Smooth muscle cell (in vitro differentiated cells): ENCODE data around the gene UBE3D. TPM values are rescaled to one million over a fixed set of nuclear protein-coding genes. Genes with fewer than 3 reads are reported as not detected.

Experiments used
- DNase-seq: peaks from one replicate; lab custom pipeline; 2025; ENCODE audit not compliant: unreplicated experiment; lab: John Stamatoyannopoulos, UW
- H2AFZ ChIP-seq: fragments of 200-600 bp; sonication (generic); 2 replicates; pipeline ENCODE4 v1.6.0; 2016; ENCODE audit warnings: antibody characterized with exemption, low read depth, mild to moderate bottlenecking
- H3F3A ChIP-seq: fragments of 200-600 bp; sonication (generic); 2 replicates; pipeline ENCODE4 v1.6.0; 2017; ENCODE audit warnings: antibody characterized with exemption, low read depth
- H3K27ac ChIP-seq: fragments of 200-600 bp; sonication (generic); 2 replicates; pipeline ENCODE4 v1.5.1; 2016; ENCODE audit warnings: low read depth, mild to moderate bottlenecking
- H3K27me3 ChIP-seq: fragments of 200-600 bp; sonication (generic); 2 replicates; pipeline ENCODE4 v1.6.1; 2016; ENCODE audit warnings: low read depth, mild to moderate bottlenecking
- H3K36me3 ChIP-seq: fragments of 200-600 bp; sonication (generic); 2 replicates; pipeline ENCODE4 v1.5.1; 2016; ENCODE audit warnings: low read depth
- H3K4me1 ChIP-seq: fragments of 200-600 bp; sonication (generic); 2 replicates; pipeline ENCODE4 v1.5.1; 2016; ENCODE audit warnings: low read depth
- H3K4me2 ChIP-seq: fragments of 200-600 bp; sonication (generic); 2 replicates; pipeline ENCODE4 v1.6.0; 2016; ENCODE audit warnings: mild to moderate bottlenecking
- H3K4me3 ChIP-seq: fragments of 200-600 bp; sonication (generic); 2 replicates; pipeline ENCODE4 v1.5.1; 2016; ENCODE audit warnings: mild to moderate bottlenecking
- H3K79me2 ChIP-seq: fragments of 200-600 bp; sonication (generic); 2 replicates; pipeline ENCODE4 v1.6.0; 2016; ENCODE audit warnings: low read depth, mild to moderate bottlenecking
- H3K9ac ChIP-seq: fragments of 200-600 bp; sonication (generic); 2 replicates; pipeline ENCODE4 v1.6.0; 2016; ENCODE audit warnings: low read depth
- H3K9me3 ChIP-seq: fragments of 200-600 bp; sonication (generic); replicated peaks from 2 replicates; pipeline ENCODE4 v1.5.1; 2016; ENCODE audit warnings: low read depth
- H4K20me1 ChIP-seq: fragments of 200-600 bp; sonication (generic); 2 replicates; pipeline ENCODE4 v1.6.0; 2016; ENCODE audit warnings: low read depth
- WGBS: methylation state at CpG from one replicate; pipeline ENCODE4 v1.1.7; 2016; ENCODE audit warnings: low lambda C conversion rate; 5-methylcytosine and 5-hydroxymethylcytosine counted together
- polyA plus RNA-seq: library from polyadenylated mRNA; unstranded; fragments of >200 nt; fragmentation: Nextera tagmentation; extraction: Ambion mirVana; gene quantifications from 2 replicates; pipeline ENCODE4 v1.2.1, GENCODE V29; 2016
- total RNA-seq: library from RNA; depleted of rRNA; stranded (reverse); fragments of >200 nt; gene quantifications from 2 replicates; pipeline ENCODE4 v1.2.3, GENCODE V29; 2014
- TF ChIP-seq, protein P1 (sequence below): fragments of 200-600 bp; sonication (generic); IDR thresholded peaks from 2 replicates; pipeline ENCODE4 v1.5.1; 2017; ENCODE audit warnings: borderline replicate concordance, mild to moderate bottlenecking, antibody characterized with exemption; ENCODE audit not compliant: insufficient read depth, poor library complexity, severe bottlenecking

The UBE3D gene
- total and polyA plus RNA-seq, 2 experiments from 2014 or later: 2.1 to 6.1 TPM

DNA sequence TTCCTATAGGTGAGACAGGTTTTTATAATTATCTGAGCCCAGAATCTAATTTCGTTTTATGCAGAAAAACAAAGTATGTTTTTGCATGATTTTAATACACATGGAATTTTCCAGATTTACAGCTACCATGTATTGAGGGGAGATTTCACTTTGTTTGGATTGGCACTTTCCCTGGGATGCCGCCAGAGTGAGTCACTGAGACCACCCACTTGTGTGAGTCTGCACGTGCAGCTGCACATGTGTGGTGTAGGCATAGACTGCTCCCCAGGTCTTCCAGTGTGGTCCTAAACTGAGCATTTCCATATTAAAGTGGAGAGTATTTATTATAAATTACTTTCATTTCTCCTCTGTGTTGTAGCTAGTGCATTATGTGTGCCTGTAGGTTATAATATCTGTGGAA, 186.8 kb downstream of the UBE3D start:
- no peak overlapping the region for H3K9ac ChIP-seq
- peaks cover 8% of the 10 kb centered on the region for H3K4me1 ChIP-seq
- no peak overlapping the region for H3K4me2 ChIP-seq
- WGBS: 66% methylated on average over 3 of the region's 3 CpGs
- H4K20me1 ChIP-seq: no peaks in the 10 kb centered on the region
- no peak overlapping the region for H3K27ac ChIP-seq
- no peaks in the 10 kb centered on the region for H3K36me3 ChIP-seq
- peaks cover 5% of the 10 kb centered on the region for H3K27me3 ChIP-seq
- TF ChIP-seq, protein P1, sequence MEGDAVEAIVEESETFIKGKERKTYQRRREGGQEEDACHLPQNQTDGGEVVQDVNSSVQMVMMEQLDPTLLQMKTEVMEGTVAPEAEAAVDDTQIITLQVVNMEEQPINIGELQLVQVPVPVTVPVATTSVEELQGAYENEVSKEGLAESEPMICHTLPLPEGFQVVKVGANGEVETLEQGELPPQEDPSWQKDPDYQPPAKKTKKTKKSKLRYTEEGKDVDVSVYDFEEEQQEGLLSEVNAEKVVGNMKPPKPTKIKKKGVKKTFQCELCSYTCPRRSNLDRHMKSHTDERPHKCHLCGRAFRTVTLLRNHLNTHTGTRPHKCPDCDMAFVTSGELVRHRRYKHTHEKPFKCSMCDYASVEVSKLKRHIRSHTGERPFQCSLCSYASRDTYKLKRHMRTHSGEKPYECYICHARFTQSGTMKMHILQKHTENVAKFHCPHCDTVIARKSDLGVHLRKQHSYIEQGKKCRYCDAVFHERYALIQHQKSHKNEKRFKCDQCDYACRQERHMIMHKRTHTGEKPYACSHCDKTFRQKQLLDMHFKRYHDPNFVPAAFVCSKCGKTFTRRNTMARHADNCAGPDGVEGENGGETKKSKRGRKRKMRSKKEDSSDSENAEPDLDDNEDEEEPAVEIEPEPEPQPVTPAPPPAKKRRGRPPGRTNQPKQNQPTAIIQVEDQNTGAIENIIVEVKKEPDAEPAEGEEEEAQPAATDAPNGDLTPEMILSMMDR: no peak
- no peaks in the 10 kb centered on the region for H3F3A ChIP-seq
- no peaks in the 10 kb centered on the region for H3K79me2 ChIP-seq
- H3K4me3 ChIP-seq: no peak overlapping the region
- H3K9me3 ChIP-seq: no peaks in the 10 kb centered on the region
- H2AFZ ChIP-seq: no peak overlapping the region
- no peak for DNase-seq

DNA sequence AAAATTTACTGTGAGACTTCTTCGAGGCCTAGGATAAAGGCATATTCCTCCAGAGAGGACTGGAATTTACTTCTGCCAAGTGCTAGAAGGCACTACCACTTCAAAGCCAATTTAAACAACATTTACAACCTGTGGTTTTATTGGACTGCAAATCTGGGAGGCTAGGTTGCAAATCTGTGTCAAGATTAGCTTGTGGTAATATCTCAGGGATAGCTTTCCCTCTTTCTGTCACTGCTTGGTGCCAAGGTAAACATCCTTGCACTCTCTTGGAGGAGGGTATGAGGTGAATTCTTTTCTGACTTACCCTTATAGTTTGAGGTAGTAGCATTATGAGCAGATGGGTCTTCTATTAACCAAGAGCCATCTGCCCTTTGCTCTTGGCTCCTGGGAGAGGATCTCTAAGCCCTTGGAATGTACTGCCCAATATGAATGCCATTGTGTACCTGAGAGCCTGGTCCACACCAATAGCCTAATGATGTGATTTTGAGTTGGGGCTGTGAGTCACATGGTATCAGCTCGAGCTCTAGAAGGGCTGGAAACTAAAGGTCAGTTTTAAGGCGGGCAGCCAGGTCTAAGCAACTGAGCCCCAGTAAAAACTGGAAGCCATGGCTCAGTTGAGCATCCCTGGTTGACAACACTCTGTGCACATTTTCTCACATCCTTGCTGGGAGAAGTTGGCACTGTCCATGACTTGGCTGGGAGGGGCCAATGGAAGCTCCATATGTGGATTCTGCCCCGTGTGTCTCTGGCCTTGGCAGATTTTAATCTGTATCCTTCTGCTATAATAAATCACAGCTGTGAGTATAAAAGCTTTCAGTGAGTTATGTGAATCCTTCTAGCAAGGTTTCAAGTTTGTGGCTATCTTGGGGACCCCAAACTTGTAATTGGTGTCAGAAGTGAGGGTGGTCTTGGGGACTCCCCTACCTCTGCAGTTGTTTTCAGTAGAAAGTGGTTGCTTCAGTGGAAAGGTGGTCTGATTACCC, 188.1 kb downstream of the UBE3D start:
- Histone ChIP-seq H3K79me2 (no peaks in the 10 kb centered on the region), H3K4me2 (no peak overlapping the region), H2AFZ (no peak overlapping the region), H4K20me1 (no peaks in the 10 kb centered on the region), H3K4me3 (no peak overlapping the region), H3K4me1 (peaks cover 7% of the 10 kb centered on the region), H3K36me3 (no peaks in the 10 kb centered on the region), H3F3A (no peaks in the 10 kb centered on the region), H3K9me3 (no peaks in the 10 kb centered on the region), H3K9ac (no peak overlapping the region), H3K27ac (no peak overlapping the region), H3K27me3 (no peaks in the 10 kb centered on the region)
- 83% methylated on average over 4 of the region's 4 CpGs for WGBS
- no peak for DNase-seq
- TF ChIP-seq, protein P1: no peak

DNA sequence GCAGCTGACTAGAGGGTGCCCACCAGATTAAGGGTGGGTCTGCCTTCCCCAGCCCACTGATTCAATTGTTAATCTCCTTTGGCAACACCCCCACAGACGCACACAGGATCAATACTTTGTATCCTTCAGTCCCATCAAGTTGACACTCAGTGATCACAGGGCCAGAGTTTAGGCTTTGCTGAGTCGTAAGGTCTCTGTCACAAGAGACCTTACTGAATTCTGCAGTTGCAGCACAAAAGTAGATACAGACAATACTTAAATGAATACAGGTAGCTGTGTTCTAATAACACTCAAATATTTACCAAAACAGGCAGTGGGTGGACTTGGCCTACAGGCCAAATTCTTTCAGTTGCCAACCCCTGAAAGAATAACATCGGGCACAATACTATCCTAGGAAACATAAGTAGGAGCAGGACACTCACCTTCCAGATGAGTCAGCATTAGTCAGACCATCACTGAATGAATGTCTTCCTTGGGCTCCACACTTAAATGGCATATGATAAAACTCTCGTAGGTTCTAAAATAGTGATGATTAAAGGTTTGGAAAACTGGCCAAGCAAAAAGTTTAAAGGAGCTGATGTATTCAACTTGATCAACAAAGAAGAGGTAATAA, 190.0 kb downstream of the UBE3D start:
- no peak overlapping the region for H3K9ac ChIP-seq
- TF ChIP-seq, protein P1: no peak
- no peaks in the 10 kb centered on the region for H3F3A ChIP-seq
- H3K36me3 ChIP-seq: no peaks in the 10 kb centered on the region
- H3K9me3 ChIP-seq: no peaks in the 10 kb centered on the region
- no peak overlapping the region for H2AFZ ChIP-seq
- H3K4me2 ChIP-seq: no peak overlapping the region
- WGBS: 71% methylated on average over 4 of the region's 4 CpGs
- no peak for DNase-seq
- no peaks in the 10 kb centered on the region for H3K27me3 ChIP-seq
- H3K27ac ChIP-seq: peak overlapping the region; percentile 43
- no peaks in the 10 kb centered on the region for H4K20me1 ChIP-seq
- no peaks in the 10 kb centered on the region for H3K4me1 ChIP-seq
- H3K79me2 ChIP-seq: no peaks in the 10 kb centered on the region
- no peak overlapping the region for H3K4me3 ChIP-seq
